K562 (cell line): ENCODE measurements around the gene SNX9. TPM values are rescaled to one million over a fixed set of nuclear protein-coding genes. Genes with fewer than 3 reads are reported as not detected.

Experiments
- DACH1 ChIP-seq: fragments of 450-650 bp; IDR thresholded peaks from 2 replicates; pipeline ENCODE4 v1.6.1; 2018; ENCODE audit not compliant: partially characterized antibody
- FOXK1 ChIP-seq: sonication (generic); formaldehyde crosslinking; IDR thresholded peaks from 2 replicates; pipeline ENCODE4 v1.8.0; 2022; ENCODE audit warnings: missing genetic modification reagents, mild to moderate bottlenecking, borderline replicate concordance
- GATA2 ChIP-seq: sonication (generic); formaldehyde crosslinking; IDR thresholded peaks from 2 replicates; pipeline ENCODE4 v1.4.0; 2020; ENCODE audit warnings: mild to moderate bottlenecking, missing genetic modification reagents
- HDAC6 ChIP-seq: IDR thresholded peaks from 2 replicates; pipeline ENCODE4 v1.6.1; 2012; ENCODE audit warnings: low read depth, mild to moderate bottlenecking, control low read depth, inconsistent platforms, low read length, moderate library complexity
- HDAC8 ChIP-seq: fragments of 450-650 bp; IDR thresholded peaks from 2 replicates; pipeline ENCODE4 v1.6.1; 2016; ENCODE audit warnings: mild to moderate bottlenecking, missing genetic modification characterization, moderate library complexity, missing compliant biosample characterization
- ILK ChIP-seq: fragments of 450-650 bp; IDR thresholded peaks from 2 replicates; pipeline ENCODE4 v1.6.1; 2016; ENCODE audit warnings: missing genetic modification characterization, low read depth, mild to moderate bottlenecking, missing compliant biosample characterization, moderate library complexity, borderline replicate concordance
- MED1 ChIP-seq: sonication (generic); formaldehyde crosslinking; IDR thresholded peaks from 2 replicates; pipeline ENCODE4 v1.8.1; 2023; ENCODE audit warnings: missing genetic modification reagents, borderline replicate concordance
- MTA3 ChIP-seq: fragments of 450-650 bp; formaldehyde crosslinking; IDR thresholded peaks from 2 replicates; pipeline ENCODE4 v1.6.1; 2017; ENCODE audit warnings: mild to moderate bottlenecking, borderline replicate concordance
- OTX1 ChIP-seq: fragments of 450-650 bp; formaldehyde crosslinking; IDR thresholded peaks from 2 replicates; pipeline ENCODE4 v1.4.0; 2022; ENCODE audit warnings: mild to moderate bottlenecking
- PHB2 ChIP-seq: fragments of 450-650 bp; IDR thresholded peaks from 2 replicates; pipeline ENCODE4 v1.6.1; 2017; ENCODE audit warnings: low read depth
- PHF21A ChIP-seq: fragments of 450-650 bp; IDR thresholded peaks from 2 replicates; pipeline ENCODE4 v1.6.1; 2017; ENCODE audit warnings: low read depth, borderline replicate concordance
- SRSF3 ChIP-seq: fragments of 200-400 bp; formaldehyde crosslinking; IDR thresholded peaks from 2 replicates; pipeline ENCODE4 v1.6.1; 2016; ENCODE audit warnings: mild to moderate bottlenecking, low read length, moderate library complexity; ENCODE audit not compliant: insufficient read depth
- STAT5A ChIP-seq: IDR thresholded peaks from 2 replicates; pipeline ENCODE4 v1.6.1; 2012; ENCODE audit warnings: low read length, inconsistent platforms, borderline replicate concordance
- TRIM24 ChIP-seq, 2 experiments: fragments of 450-650 bp; IDR thresholded peaks; 2 replicates each; pipeline ENCODE4 v1.6.1; 2016
- ZNF124 ChIP-seq: sonication (generic); formaldehyde crosslinking; IDR thresholded peaks from 2 replicates; pipeline ENCODE4 v1.8.1; 2022; ENCODE audit warnings: missing genetic modification reagents
- ZNF134 ChIP-seq: fragments of 250-450 bp; sonication (Bioruptor Pico); conservative IDR thresholded peaks from 2 replicates; pipeline ENCODE4 v1.4.0; 2020
- ZNF165 ChIP-seq: fragments of 250-450 bp; sonication (Bioruptor Pico); IDR thresholded peaks from 2 replicates; pipeline ENCODE4 v1.4.0; 2020; ENCODE audit warnings: borderline replicate concordance
- ZNF197 ChIP-seq: fragments of 200-800 bp; sonication (Bioruptor generic); IDR thresholded peaks from 2 replicates; pipeline ENCODE4 v1.6.1; 2016; ENCODE audit warnings: low read depth, missing genetic modification characterization, missing compliant biosample characterization
- ZNF224 ChIP-seq: sonication (generic); formaldehyde crosslinking; IDR thresholded peaks from 2 replicates; pipeline ENCODE4 v1.8.0; 2022; ENCODE audit warnings: mild to moderate bottlenecking, missing genetic modification reagents
- ZNF41 ChIP-seq: fragments of 250-450 bp; sonication (Bioruptor Pico); conservative IDR thresholded peaks from 2 replicates; pipeline ENCODE4 v1.4.0; 2020; ENCODE audit warnings: mild to moderate bottlenecking
- ZNF764 ChIP-seq: fragments of 250-450 bp; sonication (Bioruptor Pico); IDR thresholded peaks from 2 replicates; pipeline ENCODE4 v1.4.0; 2020; ENCODE audit warnings: low read depth, mild to moderate bottlenecking, moderate library complexity
- polyA plus RNA-seq, 8 experiments: library from polyadenylated mRNA; depleted of rRNA in 4 of 8; stranded (reverse) in 5 of 8; unstranded in 3 of 8; fragments of >200 nt; fragmentation: Nextera tagmentation in 2 of 8; fragmentation: Illumina TruSeq in 1 of 8; extraction: Ambion mirVana in 2 of 8; extraction: Trizol in 1 of 8; gene quantifications; 2 replicates each; pipeline versions ENCODE4 v1.2.1 to v1.2.3, GENCODE V29; 2011 to 2014; ENCODE audit warnings: inconsistent platforms in 1 of 8, missing spikeins in 1 of 8
- total RNA-seq, 7 experiments: library from RNA; depleted of rRNA in 6 of 7; stranded (reverse); fragments of >200 nt in 6 of 7; fragmentation: Illumina TruSeq in 2 of 7; extraction: Trizol in 2 of 7; gene quantifications; 2 replicates each; pipeline versions ENCODE4 v1.2.1 to v1.2.3, GENCODE V29; 2011 to 2021; ENCODE audit warnings: low replicate concordance in 1 of 7
- TF ChIP-seq, protein P1 (sequence below): fragments of 450-650 bp; IDR thresholded peaks from 2 replicates; pipeline ENCODE4 v1.6.1; 2018; ENCODE audit warnings: mild to moderate bottlenecking, low read depth; ENCODE audit not compliant: partially characterized antibody
- TF ChIP-seq, protein P2 (sequence below): fragments of 250-450 bp; sonication (Bioruptor Pico); IDR thresholded peaks from 2 replicates; pipeline ENCODE4 v1.8.0; 2022; ENCODE audit warnings: moderate library complexity, mild to moderate bottlenecking, inconsistent platforms
- TF ChIP-seq, protein P3 (sequence below): sonication (generic); formaldehyde crosslinking; IDR thresholded peaks from 2 replicates; pipeline ENCODE4 v1.8.1; 2022; ENCODE audit warnings: missing genetic modification reagents
- TF ChIP-seq, protein P4 (sequence below): IDR thresholded peaks from 2 replicates; pipeline ENCODE4 v1.6.1; 2014; ENCODE audit warnings: antibody characterized with exemption

The SNX9 gene
- total and polyA plus RNA-seq, 9 of the 15 experiments (the other 6 are each of a cell fraction or from before 2014, with no cell fraction given): 6.0 to 81.7 (median 57.1) TPM

DNA sequence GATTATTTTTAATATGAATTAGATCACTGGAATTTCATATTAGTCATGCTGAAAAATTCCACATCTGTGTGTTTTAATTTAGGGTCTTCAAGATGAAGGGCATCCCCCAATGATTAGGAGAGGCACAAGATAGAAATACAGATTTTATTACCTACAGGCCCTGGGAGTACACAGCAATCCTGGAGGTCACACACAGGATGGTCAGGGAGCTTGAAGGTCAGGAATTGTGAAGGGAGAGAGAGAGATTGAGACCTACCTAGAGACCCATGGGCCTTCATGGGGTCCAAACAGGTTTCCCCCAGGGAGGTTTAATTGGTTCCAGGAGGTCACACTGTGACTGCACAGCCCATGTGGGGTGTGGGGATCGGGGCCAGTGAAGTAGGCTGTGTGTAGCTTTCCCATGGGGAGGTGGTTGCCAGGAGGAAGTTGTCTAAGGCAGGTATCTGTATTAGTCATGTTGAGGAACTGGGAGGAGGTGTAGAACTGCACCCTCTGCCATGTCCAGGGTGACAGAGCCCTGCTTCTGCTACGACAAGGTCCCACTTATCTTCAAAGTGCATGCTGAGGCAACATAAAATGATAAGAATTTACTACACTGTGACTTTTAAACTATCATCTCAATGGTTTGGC, 18.3 kb downstream of the SNX9 start (continued):
- no peak for TF ChIP-seq ZNF41 (CRISPR knock-in tag)
- TF ChIP-seq, protein P1, sequence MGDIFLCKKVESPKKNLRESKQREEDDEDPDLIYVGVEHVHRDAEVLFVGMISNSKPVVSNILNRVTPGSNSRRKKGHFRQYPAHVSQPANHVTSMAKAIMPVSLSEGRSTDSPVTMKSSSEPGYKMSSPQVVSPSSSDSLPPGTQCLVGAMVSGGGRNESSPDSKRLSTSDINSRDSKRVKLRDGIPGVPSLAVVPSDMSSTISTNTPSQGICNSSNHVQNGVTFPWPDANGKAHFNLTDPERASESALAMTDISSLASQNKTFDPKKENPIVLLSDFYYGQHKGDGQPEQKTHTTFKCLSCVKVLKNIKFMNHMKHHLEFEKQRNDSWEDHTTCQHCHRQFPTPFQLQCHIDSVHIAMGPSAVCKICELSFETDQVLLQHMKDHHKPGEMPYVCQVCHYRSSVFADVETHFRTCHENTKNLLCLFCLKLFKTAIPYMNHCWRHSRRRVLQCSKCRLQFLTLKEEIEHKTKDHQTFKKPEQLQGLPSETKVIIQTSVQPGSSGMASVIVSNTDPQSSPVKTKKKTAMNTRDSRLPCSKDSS: no peak
- TF ChIP-seq TRIM24 (IDR thresholded peaks at IDR 0.05): peak in 1 of 2 experiments; percentile 37; a peak in 2 of 4 replicates
- no peak for TF ChIP-seq PHF21A
- TF ChIP-seq HDAC8: no peak
- TF ChIP-seq SRSF3: no peak
- no peak for TF ChIP-seq MED1 (CRISPR knock-in tag)
- no peak for TF ChIP-seq FOXK1 (CRISPR knock-in tag)
- TF ChIP-seq ZNF124 (CRISPR knock-in tag): no peak
- peak; percentile 33; the same call in 1 of the 2 replicates for TF ChIP-seq MTA3
- no peak for TF ChIP-seq OTX1 (CRISPR knock-in tag)
- TF ChIP-seq ZNF224 (CRISPR knock-in tag): no peak
- peak; percentile 62; the same call in 1 of the 2 replicates for TF ChIP-seq STAT5A
- TF ChIP-seq ZNF764 (CRISPR knock-in tag): no peak
- TF ChIP-seq ZNF197: no peak
- TF ChIP-seq, protein P2, sequence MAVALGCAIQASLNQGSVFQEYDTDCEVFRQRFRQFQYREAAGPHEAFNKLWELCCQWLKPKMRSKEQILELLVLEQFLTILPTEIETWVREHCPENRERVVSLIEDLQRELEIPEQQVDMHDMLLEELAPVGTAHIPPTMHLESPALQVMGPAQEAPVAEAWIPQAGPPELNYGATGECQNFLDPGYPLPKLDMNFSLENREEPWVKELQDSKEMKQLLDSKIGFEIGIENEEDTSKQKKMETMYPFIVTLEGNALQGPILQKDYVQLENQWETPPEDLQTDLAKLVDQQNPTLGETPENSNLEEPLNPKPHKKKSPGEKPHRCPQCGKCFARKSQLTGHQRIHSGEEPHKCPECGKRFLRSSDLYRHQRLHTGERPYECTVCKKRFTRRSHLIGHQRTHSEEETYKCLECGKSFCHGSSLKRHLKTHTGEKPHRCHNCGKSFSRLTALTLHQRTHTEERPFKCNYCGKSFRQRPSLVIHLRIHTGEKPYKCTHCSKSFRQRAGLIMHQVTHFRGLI (CRISPR knock-in tag): no peak
- TF ChIP-seq GATA2 (CRISPR knock-in tag): peak; percentile 26; the same call in 1 of the 2 replicates
- no peak for TF ChIP-seq ZNF134 (CRISPR knock-in tag)
- no peak for TF ChIP-seq ILK (tag)
- TF ChIP-seq, protein P3, sequence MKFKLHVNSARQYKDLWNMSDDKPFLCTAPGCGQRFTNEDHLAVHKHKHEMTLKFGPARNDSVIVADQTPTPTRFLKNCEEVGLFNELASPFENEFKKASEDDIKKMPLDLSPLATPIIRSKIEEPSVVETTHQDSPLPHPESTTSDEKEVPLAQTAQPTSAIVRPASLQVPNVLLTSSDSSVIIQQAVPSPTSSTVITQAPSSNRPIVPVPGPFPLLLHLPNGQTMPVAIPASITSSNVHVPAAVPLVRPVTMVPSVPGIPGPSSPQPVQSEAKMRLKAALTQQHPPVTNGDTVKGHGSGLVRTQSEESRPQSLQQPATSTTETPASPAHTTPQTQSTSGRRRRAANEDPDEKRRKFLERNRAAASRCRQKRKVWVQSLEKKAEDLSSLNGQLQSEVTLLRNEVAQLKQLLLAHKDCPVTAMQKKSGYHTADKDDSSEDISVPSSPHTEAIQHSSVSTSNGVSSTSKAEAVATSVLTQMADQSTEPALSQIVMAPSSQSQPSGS (CRISPR knock-in tag): no peak
- TF ChIP-seq, protein P4, sequence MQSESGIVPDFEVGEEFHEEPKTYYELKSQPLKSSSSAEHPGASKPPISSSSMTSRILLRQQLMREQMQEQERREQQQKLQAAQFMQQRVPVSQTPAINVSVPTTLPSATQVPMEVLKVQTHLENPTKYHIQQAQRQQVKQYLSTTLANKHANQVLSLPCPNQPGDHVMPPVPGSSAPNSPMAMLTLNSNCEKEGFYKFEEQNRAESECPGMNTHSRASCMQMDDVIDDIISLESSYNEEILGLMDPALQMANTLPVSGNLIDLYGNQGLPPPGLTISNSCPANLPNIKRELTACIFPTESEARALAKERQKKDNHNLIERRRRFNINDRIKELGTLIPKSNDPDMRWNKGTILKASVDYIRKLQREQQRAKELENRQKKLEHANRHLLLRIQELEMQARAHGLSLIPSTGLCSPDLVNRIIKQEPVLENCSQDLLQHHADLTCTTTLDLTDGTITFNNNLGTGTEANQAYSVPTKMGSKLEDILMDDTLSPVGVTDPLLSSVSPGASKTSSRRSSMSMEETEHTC: no peak
- no peak for TF ChIP-seq HDAC6
- TF ChIP-seq ZNF165 (CRISPR knock-in tag): no peak
- TF ChIP-seq PHB2: no peak
- TF ChIP-seq DACH1: no peak
